GM18867 (cell line): ENCODE results near the gene ID2.
A peak's percentile ranks its signal among the peaks of the same experiment; 100 is the strongest.

ENCODE experiments used
- ATAC-seq: cut with Tn5 transposase; IDR thresholded peaks from one replicate; pipeline ENCODE4 v1.9.1; 2021; ENCODE audit warnings: mild to moderate bottlenecking, moderate library complexity; ENCODE audit not compliant: unreplicated experiment

The ID2 gene, protein sequence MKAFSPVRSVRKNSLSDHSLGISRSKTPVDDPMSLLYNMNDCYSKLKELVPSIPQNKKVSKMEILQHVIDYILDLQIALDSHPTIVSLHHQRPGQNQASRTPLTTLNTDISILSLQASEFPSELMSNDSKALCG

DNA sequence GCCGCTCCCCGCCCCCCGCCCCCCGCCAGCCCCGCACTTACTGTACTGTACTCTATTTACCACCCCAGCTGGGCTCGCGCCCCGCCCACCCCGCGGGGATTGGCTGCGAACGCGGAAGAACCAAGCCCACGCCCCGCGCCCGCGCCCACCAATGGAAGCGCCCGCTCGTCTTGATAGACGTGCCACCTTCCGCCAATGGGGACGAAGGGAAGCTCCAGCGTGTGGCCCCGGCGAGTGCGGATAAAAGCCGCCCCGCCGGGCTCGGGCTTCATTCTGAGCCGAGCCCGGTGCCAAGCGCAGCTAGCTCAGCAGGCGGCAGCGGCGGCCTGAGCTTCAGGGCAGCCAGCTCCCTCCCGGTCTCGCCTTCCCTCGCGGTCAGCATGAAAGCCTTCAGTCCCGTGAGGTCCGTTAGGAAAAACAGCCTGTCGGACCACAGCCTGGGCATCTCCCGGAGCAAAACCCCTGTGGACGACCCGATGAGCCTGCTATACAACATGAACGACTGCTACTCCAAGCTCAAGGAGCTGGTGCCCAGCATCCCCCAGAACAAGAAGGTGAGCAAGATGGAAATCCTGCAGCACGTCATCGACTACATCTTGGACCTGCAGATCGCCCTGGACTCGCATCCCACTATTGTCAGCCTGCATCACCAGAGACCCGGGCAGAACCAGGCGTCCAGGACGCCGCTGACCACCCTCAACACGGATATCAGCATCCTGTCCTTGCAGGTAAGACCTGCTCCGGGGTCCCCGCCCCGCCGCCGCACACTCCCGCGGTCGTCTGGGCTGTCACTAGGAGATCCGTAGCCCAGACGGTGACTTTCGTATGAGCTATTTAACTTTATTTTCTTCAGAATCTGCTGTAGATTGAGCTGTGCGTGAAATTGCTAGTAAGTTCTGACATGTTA, at the start of gene ID2:
ID2 (plus strand) TSS at position 271 of the 907 bp plus-strand sequence; CDS start at position 381, 110 bp downstream.
- ATAC-seq: peak; percentile 60

DNA sequence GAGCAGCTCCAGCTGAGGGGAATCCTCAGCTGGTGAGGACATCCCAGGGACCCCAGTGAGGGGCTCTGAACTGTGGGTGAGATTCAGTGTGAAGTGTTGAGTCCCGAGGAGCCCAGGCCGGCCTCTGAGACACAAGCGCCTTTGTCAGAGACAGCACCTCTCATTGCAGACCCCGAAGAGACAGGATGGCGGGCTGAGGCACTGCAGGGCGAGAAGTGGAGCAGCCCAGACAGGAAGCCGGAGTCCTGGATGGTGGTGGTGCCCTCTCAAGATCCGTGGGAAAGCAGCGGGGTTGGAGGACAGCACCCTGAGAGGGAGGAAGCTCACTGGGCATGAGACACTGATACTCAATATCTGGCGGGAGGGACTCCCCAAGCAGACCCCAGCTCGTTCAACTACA, 49.1 kb upstream of the ID2 start:
- ATAC-seq: no peak

DNA sequence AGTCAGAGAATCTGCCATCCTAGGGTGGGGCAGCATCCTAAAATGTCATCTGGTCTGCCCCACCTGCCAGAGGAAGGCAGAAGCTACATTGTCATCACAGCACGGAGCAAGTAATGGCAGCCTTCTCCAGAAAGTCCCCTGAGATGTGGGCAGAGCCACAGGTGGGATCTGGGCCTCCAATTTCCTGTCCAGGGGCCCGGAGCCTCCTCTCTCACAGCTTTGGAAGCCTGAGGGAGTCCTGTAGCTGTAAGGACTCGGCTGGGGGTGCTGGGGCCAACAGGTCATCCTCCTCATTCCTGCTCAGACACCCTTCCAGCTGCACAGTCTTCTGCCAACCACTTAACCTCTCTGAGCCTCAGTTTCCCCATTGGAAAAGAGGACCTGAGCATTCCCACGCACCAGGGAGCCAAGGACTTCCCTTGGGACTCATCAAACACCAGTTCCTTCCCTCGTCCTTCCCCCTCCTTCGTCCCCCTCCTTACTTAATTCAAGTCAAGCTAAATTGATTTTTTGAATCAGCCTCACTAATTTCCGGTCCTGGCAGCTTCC, 48.6 kb upstream of the ID2 start:
- no peak for ATAC-seq

DNA sequence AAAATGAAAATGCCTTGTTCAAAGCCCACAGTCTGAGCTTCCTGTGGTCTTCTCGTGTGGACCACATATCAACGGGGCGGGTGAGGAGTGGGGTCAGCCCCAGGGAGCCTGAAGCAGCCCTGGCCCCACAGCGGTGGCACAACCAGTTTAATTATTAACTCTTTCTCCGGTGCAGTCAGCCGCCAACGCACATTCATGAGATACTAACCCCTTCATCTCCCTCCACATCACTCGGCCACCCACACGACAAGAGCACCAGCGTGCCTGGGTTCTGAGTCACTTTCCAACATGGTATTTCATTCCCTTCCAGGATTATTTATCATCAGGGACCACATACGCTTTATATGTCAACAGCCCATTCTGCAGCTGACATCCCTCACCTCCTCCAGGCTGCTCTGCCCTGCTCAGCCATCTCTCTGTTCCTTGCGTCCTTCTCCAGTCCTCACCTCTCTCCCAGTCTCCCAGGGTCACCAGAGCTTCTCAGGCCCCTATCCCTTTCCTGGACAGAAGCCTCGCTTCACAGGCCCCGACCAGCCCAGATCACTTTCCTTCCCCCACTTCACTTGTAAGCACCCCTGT, 48.0 kb upstream of the ID2 start:
- ATAC-seq: peak; percentile 37

DNA sequence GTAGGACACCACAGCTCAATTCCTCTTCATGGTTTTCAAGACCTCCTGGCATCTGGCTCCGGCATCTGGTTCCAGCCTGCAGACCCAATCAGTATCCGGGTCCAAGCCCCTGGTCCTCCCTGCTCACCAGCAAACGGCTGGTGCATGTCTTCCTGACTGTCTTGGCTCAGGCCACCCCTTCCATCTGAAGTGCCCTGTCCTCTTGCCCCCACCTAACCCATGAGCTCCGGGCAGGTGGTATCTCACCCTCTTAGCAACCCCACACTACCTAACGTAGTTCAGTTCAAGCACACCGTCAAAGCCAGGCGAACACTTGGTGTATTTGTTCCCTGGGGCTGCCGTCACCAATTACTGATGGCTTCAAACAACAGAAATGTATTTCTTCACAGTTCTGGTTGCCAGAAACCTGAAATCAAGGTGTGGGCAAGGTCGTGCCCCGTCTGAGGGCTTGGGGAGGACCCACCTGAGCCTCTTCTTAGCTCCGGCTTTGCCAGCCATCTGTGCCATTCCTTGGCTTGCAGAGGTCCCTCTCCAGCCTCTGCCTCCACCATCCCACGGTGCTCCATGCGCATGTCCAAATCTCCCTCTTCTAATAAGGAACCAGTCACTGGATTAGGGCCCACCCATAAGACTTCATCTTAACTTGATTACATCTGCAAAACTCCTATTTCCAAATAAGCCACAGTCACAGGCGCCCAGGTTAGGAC, 47.2 kb upstream of the ID2 start:
- ATAC-seq: no peak

DNA sequence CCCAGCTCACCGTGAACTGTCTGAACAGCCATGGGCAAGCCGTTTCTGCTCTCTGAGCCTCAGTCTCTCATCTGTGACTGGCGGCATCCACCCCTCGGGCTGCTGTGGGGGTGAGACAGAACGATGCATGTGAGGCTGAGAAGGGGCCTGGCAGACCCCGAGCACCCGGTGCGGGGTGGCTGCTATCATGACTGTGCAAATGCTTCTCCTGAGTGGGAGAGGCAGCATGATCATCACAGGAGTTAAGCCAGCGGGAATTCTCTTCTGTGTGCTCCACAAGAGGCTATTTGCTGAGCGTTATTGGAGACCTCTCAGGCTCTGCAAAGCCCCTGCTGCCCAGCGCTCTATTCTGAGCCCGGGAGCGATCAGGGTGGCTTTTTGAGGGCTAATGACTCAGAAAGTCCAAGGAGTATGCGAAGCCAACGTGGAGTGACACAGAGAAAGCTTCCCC, 45.8 kb upstream of the ID2 start:
- no peak for ATAC-seq

DNA sequence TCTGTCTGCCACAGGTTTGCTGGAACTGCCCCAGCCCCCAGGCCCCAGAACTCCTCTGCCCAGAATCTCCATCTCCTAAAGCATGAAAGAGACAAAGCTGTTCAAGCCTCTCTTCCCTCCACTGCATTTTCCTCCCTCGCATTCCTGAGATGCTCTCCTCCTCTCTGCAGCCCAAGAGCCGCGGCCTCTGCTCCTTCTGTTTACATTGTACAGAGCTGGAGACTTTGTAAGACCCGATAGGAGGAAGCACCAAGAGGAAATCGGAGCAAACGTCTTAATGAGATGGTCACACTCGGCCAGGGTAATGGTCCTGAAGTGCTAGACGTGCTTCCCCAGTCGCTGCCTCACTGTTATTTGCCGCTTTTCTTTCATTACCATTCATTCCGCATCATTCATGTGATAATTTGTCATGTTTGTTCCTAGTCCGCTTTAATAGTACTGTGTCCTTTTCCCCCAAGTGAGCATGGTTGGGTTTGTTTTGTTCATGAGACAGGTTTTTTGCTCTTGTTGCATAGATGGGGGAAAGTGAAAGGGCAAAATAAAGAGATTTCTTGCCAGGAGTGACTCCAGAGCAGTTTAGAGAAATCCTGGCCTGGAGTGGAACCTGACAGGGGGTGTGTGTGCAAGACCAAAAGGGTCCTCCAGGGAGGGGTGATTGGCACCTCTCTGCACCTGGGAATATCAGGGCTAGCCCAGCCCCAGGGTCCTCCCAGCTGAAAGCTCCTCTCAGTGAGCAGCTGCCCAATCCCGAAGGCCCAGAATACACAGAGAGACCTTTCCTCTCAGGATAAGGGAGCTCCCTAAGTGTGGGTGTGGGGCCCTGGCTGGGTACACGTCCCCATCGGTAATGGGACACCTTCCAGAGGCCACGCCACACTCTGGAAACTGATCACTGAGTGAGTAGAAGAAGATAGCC, 44.9 kb upstream of the ID2 start:
- ATAC-seq: no peak

DNA sequence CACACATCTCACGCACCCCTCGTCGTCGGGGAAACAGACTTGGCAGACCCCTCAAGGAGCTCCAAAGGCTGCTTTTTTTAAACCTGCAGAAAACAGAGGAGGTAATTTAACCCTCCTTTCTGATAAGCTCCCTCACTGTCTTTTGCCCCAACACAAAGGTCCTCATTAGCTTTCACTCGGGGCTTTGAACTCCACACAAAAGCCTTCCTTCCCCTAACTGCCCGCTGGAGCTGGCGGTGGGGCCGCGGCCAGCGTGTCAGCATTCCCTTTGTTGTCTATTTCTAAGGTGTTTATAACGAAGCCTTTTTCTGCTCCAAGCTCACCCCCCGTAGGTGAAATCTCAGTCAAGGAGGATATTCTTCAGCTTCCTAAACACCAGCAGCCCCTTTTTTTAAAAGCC, 43.5 kb upstream of the ID2 start:
- no peak for ATAC-seq

DNA sequence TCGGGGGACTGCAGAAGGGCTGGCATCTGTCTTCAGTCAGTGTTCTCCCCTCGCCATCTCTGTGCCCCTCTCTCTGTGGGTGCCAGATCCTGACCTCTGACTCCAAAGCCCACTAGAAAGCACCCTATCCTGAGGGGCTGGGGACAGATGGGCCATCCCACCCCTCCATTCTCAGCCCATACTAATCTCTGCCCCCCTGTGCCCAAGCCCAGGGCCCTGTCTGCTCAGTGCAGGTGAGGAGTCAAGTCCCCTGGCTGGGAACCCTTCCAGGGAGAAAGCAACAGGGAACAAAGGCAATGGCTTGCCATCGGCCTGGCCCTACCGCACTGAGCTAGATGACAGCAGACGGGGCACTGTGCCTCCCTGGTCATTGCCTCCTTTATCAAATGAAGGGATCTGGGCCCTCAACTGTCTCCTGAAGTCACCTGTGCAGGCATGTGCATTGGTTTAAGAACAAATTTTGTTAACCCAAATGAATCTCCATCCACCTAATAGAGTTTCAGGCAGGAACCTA, 42.7 kb upstream of the ID2 start:
- no peak for ATAC-seq

DNA sequence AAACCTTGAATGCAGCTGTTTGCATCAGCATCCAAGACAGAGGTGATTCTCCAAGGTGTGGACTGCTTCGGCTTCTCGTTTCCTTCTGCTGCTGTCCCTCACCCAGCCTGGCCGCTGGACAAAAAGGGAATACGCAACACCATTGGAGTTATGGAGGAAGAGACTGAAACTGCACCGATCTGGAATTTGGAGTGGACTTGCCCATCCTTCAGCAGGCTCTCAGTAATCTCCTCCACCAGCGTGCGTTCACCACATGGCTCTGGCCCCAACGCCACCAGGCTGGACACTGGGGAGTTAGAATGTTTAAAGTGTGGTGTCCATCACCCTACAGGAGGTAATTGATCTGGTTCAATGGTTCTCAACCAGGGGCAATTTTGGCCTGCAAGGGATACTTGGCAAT, 41.4 kb upstream of the ID2 start:
- no peak for ATAC-seq

DNA sequence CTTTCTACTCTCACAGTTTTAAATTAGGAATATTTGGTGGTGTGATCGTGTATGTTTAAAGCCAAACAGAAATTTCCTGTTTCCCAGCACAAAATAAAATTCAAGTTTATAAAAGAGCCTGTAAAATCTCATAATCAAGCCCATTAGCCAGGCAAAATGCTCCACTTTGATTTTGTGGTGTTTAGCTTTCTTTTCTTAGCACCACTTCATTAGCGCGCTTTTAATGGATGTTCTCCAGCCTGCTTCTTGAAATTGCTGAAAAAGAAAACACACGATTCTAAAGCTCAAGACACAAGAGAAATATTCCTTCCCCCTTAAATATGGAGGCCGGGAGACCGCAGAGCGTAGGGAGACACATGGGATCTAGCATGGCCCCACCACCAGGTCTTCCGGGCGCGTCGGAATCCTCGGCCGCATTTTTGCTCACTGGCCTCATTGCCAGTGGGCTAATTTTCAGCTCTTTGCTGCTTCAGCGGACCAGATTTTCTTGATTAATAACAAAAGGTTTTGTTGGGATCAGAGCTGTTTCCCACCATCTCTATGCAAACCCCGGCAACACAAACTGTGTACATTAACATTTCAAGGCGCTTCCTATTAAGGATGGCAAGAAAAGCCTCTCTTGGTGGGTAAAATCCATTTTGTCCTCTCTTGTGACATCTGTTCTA, 40.4 kb upstream of the ID2 start:
- no peak for ATAC-seq

DNA sequence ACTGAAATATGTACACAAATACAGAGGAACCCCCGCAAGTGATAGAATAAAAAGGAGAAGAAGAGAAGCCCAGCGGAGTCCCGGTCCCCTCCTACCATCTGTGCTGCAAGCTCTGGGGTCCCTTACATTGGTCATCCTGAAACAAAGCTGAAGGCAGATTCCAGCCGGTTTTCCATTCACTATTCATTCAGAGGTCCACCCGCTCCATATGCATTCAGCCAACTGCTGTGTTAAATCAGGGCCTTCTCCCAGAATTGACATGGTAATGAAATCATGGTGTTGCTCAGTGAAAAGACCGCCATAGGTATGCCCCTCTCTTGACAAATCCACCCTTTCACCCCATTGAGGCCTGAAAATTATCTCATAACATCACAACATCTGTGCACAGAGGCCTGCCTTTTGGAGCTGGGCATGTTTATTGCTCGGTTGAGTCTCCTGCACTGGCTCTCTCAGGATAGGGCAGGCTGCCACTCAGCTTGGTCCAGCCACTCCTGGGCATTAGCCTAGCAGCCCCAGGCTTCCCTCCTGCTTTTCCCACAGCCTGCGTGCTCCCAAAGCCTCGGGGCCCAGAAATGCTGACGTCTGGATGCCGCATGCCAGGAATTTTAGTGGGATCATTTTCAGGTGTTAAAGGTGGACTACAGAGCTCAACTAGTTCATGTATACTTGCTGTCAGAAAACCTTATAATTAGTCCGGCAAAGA, 39.3 kb upstream of the ID2 start:
- ATAC-seq: no peak

DNA sequence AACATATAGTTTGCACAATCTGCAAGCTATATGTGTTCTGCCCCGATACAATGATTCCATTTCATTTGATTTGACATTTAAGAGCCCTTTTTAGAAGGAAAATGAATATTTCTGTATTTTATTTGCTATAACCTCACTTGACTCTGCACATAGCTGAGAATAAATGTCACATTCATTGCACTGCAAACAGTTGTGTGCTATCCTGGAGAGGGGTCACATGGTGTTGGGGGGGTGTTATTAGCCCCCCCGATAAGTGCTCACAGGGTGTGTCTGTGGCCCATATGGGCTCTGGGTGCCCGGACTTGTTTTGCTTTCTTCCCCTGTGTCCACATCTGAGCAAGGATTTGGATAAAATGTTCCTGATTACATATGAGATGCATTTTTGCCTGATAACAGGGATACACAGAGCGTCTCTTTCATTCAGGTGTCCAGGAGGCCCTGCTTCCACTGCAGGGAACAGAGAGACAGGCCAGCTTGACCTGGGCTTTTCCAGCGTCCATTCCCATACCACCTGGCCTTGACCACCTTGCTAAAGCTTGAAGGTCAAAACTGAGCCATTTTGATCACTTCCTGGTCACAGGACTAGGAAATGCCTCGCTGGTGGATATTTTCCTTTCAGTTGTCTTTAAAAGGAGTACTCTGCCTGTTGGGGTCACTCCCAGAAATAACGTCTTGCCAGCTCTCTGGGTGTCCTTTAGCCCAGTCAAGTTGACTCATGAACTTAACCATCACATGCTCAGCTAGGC, 38.4 kb upstream of the ID2 start:
- no peak for ATAC-seq

DNA sequence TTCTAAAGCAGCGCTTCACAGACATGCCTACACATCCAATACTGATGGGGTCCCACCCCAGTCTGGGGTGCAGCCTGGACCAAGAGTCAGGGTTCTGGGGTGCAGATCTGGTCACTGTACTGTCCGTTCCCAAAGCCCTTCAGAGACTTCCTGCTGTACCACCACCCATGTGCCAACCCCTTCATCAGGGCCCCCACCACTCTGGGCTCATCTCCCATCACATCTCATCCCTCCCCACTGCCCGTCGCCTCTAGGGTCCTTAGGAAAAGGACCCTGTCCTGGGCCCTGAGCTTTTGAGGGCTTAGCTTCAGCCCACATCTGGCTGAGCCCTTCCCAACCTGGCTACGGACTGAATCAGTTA, 37.9 kb upstream of the ID2 start:
- ATAC-seq: no peak

DNA sequence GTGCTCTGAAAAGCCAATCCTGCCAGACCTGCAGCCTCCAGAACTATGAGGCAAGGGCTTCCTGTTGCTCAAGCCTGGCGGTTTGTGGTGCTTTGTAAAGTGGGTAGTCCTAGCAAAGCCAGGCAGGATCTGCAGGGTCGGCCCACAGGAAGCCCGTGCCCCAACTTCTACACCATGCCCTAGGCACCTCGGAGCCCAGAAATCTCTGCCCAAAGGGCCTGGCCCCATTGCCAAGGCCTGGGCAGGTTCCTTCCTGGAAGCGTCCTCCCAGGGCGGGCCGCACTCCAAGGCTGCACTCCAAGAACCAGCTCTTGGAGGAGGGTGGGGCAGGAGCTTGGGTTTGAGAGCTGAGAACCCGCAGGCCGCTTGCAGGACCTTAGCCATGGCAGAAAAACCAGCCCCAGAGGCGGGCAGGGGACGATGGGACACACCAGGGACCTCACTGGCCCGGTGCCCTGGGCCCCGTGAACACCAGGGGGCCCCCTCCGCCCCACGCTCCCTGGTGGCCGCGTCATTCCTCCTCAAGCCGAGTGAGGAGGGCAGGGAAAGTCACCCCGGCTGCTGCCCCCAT, 37.2 kb upstream of the ID2 start:
- no peak for ATAC-seq

DNA sequence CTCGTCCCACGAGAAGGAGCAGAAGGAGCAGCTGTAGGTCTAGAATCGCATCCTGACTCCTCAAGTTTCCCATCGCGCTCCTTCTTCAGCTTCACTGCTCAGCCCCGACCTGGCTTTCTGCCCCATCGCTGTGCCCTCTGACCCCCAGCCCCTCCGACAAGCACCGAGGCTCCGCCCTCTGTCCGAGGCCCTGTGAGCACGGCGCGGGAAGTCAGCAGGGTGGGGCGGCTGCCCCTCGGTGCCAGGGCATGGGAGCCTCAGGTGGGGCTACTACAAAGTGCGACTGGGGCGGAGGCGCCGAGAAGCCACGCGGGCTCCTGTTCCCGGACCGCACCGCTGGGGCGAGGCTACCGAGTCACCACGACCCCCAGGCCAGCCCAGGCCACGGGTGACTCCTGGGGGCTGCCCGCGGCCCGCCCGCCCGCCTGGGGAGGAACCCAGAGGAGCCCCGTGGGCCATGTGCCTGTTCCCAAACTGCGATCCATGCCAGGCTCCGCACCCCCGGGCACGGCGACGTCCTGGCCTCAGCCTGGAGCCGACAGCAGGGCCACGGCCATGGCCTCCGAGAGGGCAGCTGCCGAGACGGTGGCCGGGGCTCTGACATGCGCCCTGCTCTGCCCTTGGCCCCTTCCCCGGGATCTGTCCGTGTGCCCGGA, 36.6 kb upstream of the ID2 start:
- ATAC-seq: no peak

DNA sequence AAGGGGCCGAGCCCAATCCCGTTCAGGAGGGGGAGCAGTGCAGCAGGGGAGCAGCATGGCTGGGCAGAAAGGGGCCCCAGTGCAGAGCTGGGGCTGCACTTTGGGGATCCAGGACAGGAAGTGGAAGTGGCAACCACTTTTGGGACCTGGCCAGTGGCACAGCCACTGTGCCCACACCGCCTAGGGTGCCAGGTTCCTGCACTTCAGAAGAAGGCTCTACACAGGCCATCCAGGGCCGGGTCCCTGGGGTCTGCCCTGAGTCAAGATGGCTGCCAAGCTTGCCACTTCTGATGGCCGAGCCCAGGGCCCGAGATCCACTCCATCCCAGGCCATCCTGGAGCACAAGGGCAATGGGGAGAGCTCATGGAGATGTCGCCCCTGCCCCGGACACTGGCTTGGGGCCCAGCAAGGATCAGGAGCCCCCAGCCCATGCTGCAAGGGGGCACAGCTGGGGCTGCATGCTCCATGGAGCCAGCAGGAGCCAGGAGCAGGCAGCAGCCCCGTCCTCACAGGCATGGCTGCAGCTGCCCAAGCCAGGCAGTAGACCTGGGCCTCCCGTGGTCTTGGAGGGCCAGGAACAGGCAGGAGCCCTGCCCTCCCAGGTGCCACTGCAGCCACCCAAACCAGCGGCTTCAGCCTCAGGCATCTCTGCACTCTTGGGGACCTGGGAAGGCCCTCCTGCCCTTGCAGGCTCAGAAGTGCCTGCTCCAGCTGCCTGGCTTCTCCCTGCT, 35.0 kb upstream of the ID2 start:
- ATAC-seq: no peak
